ENCODE results near the gene RPS13.
A peak's percentile ranks its signal among the peaks of the same experiment; 100 is the strongest.
"Not testable (repeated sequence)": the region's sequence is repeated elsewhere in the genome, so short reads cannot be mapped to it uniquely, and the experiment has no call there.

Gene RPS13

DNA sequence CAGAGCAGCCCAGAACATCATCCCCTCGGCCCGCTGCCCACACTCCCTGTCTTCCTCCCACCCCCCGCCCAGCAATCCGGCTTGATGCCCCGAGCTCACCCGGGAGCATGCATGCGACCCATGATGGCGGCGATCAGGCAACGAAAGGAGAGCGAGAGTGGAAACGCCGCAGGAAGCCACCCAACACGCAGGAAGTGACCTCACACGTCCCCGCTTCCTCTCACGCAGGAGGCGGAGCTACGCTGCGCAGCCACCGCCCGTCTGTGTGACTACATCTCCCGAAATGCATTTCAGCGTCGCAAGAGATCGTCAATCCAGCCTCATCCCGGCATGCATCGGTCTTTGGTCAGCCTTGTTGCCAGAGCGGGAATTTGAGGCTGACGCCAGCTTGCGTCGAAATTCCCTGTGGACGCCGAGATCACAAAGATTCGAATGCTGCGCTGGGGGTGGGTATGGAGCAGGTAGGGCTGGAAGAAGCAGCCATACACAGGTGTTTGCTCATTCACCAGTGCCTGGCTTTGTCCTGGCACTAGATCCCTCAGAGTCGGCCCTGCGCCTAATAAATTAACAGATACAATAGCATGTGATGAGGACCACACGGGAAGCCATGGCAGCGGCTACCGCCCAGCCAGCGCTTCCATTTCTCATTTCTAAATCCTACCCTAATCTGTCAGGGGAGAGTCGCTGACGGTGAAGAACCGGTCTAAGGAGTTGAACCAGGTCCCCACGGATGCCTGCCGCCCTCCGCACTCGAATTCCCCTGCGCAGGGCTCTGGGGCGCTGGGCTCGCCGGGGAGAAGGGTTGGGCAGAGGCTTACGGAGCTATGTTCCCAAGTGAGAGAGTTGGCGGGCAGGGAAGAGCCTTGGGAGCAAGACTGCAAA, at the start of gene RPS13:
TSS of gene RPS13 (minus strand) at position 148 of the 882 bp plus-strand sequence. CDS start at position 122, 26 bp downstream.
- peak; percentile 97 for DNase-seq (ENCODE audit: low spot score)

GRCh38 chr11:17121981-17122380, 44.5 kb upstream of the RPS13 start:
- DNase-seq (ENCODE audit: low spot score): no peak

DNA sequence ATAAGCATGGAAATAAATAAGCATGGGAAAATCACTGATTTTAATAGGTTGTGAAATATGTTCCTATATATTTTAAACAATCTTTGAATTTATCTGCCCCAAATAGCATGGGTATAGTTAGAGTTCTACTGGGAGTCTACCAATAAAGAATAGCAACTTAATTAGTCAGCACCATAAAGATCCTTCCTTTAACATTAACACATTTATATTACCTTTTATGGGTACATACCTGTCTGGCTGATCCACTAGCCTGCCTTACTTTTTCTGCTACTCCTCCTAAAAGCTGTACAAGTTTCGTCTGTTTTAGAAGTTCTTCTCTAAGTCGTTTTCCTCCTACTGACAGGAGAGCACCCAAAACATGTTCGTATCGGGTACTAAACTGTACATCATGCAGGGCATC, 39.8 kb upstream of the RPS13 start:
- DNase-seq (ENCODE audit: low spot score): no peak

GRCh38 chr11:17116117-17116516, 38.6 kb upstream of the RPS13 start:
- DNase-seq (ENCODE audit: low spot score): no peak

GRCh38 chr11:17107745-17108144, 30.3 kb upstream of the RPS13 start:
- DNase-seq (ENCODE audit: low spot score): not testable (repeated sequence)

- DNase-seq (ENCODE audit: low spot score): not testable (repeated sequence)
Measured at GRCh38 chr11:17105404-17106040, 28.1 kb upstream of the RPS13 start.

DNA sequence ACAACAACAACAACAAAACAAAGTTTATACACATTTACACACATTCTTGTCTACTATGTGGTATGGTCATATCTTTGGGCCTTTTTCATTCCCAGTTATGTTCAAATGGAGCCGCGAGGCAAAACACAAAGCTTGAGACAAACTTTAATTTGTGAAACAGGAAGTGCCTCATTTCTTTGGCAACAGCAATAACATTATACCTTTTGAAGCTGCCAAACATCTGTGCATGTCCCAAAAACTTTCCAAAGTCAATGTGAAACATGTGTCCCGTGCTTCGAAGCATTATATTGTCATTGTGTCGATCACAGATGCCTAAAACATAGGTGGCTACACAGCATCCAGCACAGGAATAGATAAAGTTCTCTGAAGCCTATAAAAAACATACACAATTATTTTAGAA, 25.0 kb upstream of the RPS13 start:
- no peak for DNase-seq (ENCODE audit: low spot score)

DNA sequence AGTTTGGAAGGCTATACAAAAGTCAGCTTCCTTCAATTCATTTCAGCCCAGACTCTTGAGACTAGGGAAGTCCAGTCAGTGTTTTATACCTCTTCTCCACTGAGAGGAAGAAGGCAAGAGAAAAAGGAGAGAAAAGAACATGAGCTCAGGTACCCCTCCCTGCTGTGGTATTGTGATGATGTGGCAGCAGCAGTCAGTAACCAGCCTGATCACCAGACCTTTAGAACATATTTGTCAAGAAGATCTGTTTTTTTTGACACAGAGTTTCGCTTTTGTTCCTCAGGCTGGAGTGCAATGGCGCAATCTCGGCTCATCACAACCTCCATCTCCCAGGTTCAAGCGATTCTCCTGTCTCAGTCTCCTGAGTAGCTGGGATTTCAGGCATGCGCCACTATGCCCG, 21.2 kb upstream of the RPS13 start:
- no peak for DNase-seq (ENCODE audit: low spot score)

DNA sequence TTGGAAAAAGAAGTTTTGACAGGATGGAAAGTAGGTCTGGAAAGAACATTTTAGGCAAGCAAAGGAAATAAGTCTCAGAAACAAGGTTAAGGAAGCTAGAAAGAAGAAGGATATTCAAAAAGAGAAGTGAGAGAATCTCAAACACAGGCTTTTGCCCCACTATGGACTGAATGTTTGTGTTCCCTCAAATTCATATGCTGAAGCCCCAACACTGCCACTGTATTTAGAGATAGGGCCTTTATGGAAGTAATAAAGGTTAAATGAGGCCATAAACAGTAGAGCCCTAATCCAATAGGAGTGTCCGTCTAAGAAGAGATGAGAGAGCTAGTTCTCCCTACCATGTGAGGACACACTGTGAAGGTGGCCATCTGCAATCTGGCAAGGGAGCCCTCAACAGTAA, 20.6 kb upstream of the RPS13 start:
- no peak for DNase-seq (ENCODE audit: low spot score)

- DNase-seq (ENCODE audit: low spot score): not testable (repeated sequence)
Measured at GRCh38 chr11:17085976-17086375, 8.5 kb upstream of the RPS13 start.

- no peak for DNase-seq (ENCODE audit: low spot score)
Measured at GRCh38 chr11:17077240-17077519, 287 bp downstream of the RPS13 start.

GRCh38 chr11:17076517-17077239, 789 bp downstream of the RPS13 start:
- DNase-seq (ENCODE audit: low spot score): no peak

DNA sequence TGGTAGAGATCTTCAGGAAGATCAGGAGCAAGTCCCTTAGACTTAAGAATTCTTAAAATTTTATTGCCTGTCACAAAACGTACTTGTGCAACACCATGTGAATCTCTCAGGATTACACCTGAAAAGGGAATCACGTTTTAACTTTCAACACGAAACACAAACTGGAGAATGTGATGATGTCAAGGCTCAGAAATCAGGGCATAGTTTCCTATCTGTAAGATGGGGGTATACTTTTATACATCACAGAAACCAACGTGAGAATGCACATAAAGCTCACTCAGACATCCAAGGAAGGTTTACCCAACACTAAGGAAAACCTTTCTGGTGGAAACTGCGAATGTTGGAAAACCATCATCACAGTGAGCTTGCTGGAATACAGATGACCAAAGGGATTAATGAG, 2.0 kb downstream of the RPS13 start:
- DNase-seq (ENCODE audit: low spot score): no peak

DNA sequence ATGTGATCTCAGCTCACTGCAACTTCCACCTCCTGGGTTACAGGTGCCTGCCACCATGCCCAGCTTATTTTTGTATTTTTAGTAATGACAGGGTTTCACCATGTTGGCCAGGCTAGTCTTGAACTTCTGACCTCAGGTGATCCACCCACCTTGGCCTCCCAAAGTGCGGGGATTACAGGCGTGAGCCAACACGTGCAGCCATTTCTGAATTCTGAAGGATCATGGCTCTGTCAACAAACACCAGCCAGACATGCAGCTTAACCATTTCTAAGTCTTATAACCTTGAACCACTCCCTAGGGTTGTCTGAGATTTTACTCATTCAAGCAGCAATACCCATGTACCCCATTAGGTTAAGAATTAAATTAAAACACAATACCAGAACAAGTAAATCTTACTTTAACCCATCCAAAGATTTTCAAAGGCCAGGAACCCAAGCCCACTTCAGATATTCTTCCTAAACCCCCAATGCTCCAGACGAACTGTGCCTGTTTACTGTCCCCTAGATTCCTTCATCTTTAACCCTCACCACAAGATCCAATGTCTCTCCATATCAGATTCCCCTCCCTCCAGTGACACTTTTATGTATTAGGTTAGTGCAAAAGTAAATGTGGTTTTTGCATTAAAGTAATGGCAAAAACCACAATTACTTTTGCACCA, 4.0 kb downstream of the RPS13 start:
- no peak for DNase-seq (ENCODE audit: low spot score)

- no peak for DNase-seq (ENCODE audit: low spot score)
Measured at GRCh38 chr11:17067417-17067816, 10.1 kb downstream of the RPS13 start.

GRCh38 chr11:17066691-17067090, 10.8 kb downstream of the RPS13 start:
- no peak for DNase-seq (ENCODE audit: low spot score)

GRCh38 chr11:17063171-17064002, 14.1 kb downstream of the RPS13 start:
- peak; percentile 11 for DNase-seq (ENCODE audit: low spot score)

- DNase-seq (ENCODE audit: low spot score): not testable (repeated sequence)
Measured at GRCh38 chr11:17051146-17051545, 26.3 kb downstream of the RPS13 start.

- not testable (repeated sequence) for DNase-seq (ENCODE audit: low spot score)
Measured at GRCh38 chr11:17048491-17048890, 29.0 kb downstream of the RPS13 start.

GRCh38 chr11:17046690-17047089, 30.8 kb downstream of the RPS13 start:
- DNase-seq (ENCODE audit: low spot score): no peak

All from germinal center (tissue), 1 donor.